Brain microvascular endothelial cell (primary cell): ENCODE data around the gene ANKRD13A.

Source experiments
- DNase-seq: peaks from one replicate; pipeline ENCODE4 v3.0.0-alpha.2; 2020
- H3K27ac ChIP-seq: fragments of 250-450 bp; sonication (Bioruptor Pico); 2 replicates; pipeline ENCODE4 v1.5.1; 2020; ENCODE audit warnings: mild to moderate bottlenecking, moderate library complexity
- H3K27me3 ChIP-seq: fragments of 250-450 bp; sonication (Bioruptor Pico); replicated peaks from 2 replicates; pipeline ENCODE4 v1.5.1; 2020; ENCODE audit warnings: mild to moderate bottlenecking
- H3K36me3 ChIP-seq: fragments of 250-450 bp; sonication (Bioruptor Pico); replicated peaks from 2 replicates; pipeline ENCODE4 v1.5.1; 2020; ENCODE audit warnings: mild to moderate bottlenecking
- H3K4me3 ChIP-seq: 2 replicates; pipeline ENCODE4 v1.5.1; 2011; ENCODE audit warnings: low read depth, mild to moderate bottlenecking, control low read depth, low read length, moderate library complexity
- CTCF ChIP-seq: IDR thresholded peaks from 2 replicates; pipeline ENCODE4 v1.5.1; 2011; ENCODE audit warnings: low read depth, mild to moderate bottlenecking, moderate library complexity, low read length, control low read depth, inconsistent platforms; ENCODE audit errors: missing control alignments
- in situ Hi-C: cut with HindIII; loops from 2 replicates; pipeline ENCODE4 v1.10.0; 2017; ENCODE audit warnings: low sequenced_read_pairs, low pct_ligation_motif_present

Gene ANKRD13A

GRCh38 chr12:110012659-110013058 lies 13.4 kb downstream of the ANKRD13A start:
- Histone ChIP-seq H3K4me3 (no peak overlapping the region), H3K27me3 (no peaks in the 10 kb centered on the region), H3K27ac (no peak overlapping the region), H3K36me3 (peaks cover 8% of the 10 kb centered on the region)
- TF ChIP-seq CTCF, result no peak
- DNase-seq, result no peak
- in situ Hi-C loops, result no loop called here

GRCh38 chr12:110015132-110015531 lies 15.9 kb downstream of the ANKRD13A start:
- H3K4me3 ChIP-seq, result no peak overlapping the region
- H3K27ac ChIP-seq, result no peak overlapping the region
- peaks cover 23% of the 10 kb centered on the region for H3K36me3 ChIP-seq
- in situ Hi-C loops, result no loop called here
- DNase-seq, result no peak
- no peak for TF ChIP-seq CTCF
- no peaks in the 10 kb centered on the region for H3K27me3 ChIP-seq

DNA sequence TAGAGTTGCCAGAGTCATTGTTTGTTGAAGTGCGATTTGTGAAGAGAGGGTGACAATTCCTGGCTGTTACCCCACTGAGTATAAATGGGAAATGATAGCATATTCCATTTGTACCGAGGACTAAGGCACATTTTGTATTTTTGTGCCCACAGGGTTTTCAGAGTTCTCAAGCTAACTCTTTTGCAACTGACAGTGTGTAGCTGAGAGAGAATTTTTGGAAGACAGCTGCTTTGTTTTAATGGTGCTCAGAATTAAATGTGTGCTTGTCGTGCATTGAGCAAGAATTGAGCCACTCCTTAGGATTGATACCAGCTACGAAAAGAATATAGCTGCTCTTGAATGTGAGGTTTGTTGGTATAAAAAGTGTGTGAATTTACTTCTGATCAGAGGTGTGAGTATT lies 21.7 kb downstream of the ANKRD13A start:
- Histone ChIP-seq H3K27ac (no peak overlapping the region), H3K36me3 (peaks cover 16% of the 10 kb centered on the region), H3K4me3 (no peak overlapping the region), H3K27me3 (no peaks in the 10 kb centered on the region)
- in situ Hi-C loops, result no loop called here
- TF ChIP-seq CTCF, result no peak
- no peak for DNase-seq

DNA sequence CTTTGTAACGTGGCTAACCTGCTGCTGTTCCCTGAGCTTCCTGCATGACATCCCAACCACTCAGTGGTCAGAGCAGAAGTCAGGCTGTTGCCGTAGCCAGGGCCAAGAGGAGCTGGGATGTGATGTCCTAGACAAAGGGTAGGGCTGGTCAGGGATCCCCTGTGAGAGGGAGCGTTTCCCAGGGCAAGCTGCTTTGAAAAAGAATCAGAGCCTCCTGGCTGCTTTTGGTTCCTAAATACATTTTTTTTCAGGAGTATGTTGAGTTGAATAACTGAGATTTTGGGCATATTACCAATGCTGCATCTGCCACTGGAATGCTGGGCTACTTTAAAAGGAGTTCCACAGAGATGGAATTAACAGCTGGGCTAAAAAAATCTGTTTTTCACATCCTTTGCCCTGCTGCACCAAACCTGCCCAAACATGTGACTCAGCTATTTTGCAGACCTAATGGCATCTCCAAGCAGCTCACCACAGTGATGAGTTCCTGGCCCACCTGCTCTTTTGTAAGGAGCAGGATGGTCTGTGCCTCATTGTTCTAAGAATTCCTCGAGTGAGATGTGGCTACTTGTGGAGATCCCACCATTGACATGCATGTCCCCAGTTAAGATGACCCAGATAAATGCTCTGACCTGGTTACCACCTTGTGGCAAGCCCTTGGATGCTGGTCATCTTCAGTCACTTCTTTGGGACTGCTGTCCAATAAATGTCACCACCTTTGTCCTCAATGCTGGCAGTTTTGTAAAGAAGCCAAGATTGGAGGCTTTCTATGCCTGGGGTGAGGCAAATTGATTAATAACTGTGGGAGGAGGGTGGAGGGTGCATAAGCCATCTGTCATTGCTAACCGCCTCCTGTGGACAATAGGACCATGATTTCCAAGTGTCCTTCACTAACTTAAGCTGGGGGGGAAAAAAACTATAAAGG lies 24.1 kb downstream of the ANKRD13A start:
- H3K36me3 ChIP-seq, result peaks cover 21% of the 10 kb centered on the region
- no peak overlapping the region for H3K4me3 ChIP-seq
- no peaks in the 10 kb centered on the region for H3K27me3 ChIP-seq
- DNase-seq, result no peak
- no peak overlapping the region for H3K27ac ChIP-seq
- in situ Hi-C loops, result no loop called here
- TF ChIP-seq CTCF, result no peak

DNA sequence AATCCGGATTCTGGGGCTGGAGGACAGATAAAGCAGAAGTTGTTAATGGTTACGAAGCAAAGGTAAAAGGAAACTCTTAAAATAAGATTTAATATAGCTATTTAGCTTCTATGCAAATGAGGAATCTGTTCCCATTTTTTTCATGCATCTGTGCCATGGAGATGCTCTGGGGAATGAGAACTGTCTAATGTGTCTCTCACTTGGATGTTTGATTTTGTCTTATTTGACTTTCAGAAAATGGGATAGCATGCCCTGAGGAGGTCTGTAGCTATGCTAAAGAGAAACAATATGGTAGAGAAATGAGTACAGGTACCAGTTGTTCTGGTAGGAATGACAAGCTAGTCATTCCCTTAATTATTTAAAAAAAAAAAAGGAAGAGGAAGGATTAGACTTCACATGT lies 24.8 kb downstream of the ANKRD13A start:
- Histone ChIP-seq H3K27ac (no peak overlapping the region), H3K27me3 (no peaks in the 10 kb centered on the region), H3K4me3 (no peak overlapping the region), H3K36me3 (peaks cover 16% of the 10 kb centered on the region)
- in situ Hi-C loops, result no loop called here
- DNase-seq, result no peak
- no peak for TF ChIP-seq CTCF
